Smooth muscle cell of the pulmonary artery (primary cell): ENCODE results near the gene GRAPL. TPM values are rescaled to one million over a fixed set of nuclear protein-coding genes. Genes with fewer than 3 reads are reported as not detected.

Source experiments
- total RNA-seq: library from RNA; depleted of rRNA; stranded (reverse); fragments of >200 nt; gene quantifications from 2 replicates; pipeline ENCODE4 v1.2.3, GENCODE V29; 2014

GRAPL gene
- total RNA-seq, result 0.20 TPM in 1 of 2 replicates, not detected in the other

GRCh38 chr17:19127148-19127980, at the start of gene GRAPL:
TSS of gene GRAPL (plus strand) at chr17:19127589. CDS start at chr17:19127620, 31 bp downstream.

Other genes starting within 250 kb of the GRAPL start
- under 0.01 TPM in 1 of 2 replicates, not detected in the other for gene SLC5A10, start 175.4 kb upstream of the GRAPL start, total RNA-seq
- 8.1 and 27.7 TPM in 2 replicates for gene FAM83G, start 122.8 kb upstream of the GRAPL start, total RNA-seq
- gene GRAP, start 80.6 kb upstream of the GRAPL start, total RNA-seq, result 0.13 and 0.20 TPM in 2 replicates
- 43.1 and 44.3 TPM in 2 replicates for gene EPN2, start 109.8 kb downstream of the GRAPL start, total RNA-seq
- 17.8 and 32.2 TPM in 2 replicates for gene B9D1, start 235.1 kb downstream of the GRAPL start, total RNA-seq